Keratinocyte (primary cell): ENCODE data around the gene TRAPPC10.

ENCODE experiments used
- EZH2 ChIP-seq: IDR thresholded peaks from one replicate; pipeline ENCODE4 v1.6.1; 2012; ENCODE audit warnings: inconsistent platforms, mild to moderate bottlenecking, low read length, moderate library complexity
- TF ChIP-seq, protein P1 (sequence below), 3 experiments: IDR thresholded peaks in 1 of 3; conservative IDR thresholded peaks in 1 of 3; optimal IDR thresholded peaks in 1 of 3; 2 replicates in 2 of 3; 3 replicates in 1 of 3; pipeline versions ENCODE3 to v1.5.1; 2011; ENCODE audit warnings: low read length in 3 of 3, mild to moderate bottlenecking in 3 of 3, moderate library complexity in 2 of 3, control low read depth in 1 of 3, inconsistent platforms in 1 of 3; ENCODE audit not compliant: insufficient read depth in 2 of 3; ENCODE audit errors: extremely low read depth in 1 of 3

DNA sequence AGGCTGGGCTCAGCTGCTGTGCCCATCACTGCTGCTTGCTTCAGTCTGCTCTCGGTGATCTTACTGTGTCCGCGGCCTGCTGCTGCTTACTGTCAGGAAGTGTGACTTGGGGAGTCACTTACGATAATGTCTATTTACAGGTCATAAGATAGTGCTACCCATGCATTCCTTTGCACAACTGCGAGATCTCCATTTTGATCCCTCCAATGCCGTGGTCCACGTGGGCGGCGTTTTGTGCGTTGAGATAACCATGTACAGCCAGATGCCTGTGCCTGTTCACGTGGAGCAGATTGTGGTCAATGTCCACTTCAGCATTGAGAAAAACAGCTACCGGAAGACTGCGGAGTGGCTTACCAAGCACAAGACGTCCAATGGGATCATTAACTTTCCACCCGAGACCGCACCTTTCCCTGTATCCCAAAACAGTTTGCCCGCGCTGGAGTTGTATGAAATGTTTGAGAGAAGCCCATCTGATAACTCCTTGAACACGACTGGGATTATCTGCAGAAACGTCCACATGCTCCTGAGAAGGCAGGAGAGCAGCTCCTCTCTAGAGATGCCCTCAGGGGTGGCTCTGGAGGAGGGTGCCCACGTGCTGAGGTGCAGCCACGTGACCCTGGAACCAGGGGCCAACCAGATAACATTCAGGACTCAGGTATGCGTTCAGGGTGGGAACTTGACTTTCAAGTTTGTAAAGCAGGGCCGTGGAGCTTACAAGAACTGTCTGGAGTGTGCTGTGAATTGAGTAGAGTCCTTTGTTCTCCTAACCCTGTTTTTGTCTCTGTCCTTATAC is 70.7 kb downstream of the TRAPPC10 start:
- TF ChIP-seq, protein P1, sequence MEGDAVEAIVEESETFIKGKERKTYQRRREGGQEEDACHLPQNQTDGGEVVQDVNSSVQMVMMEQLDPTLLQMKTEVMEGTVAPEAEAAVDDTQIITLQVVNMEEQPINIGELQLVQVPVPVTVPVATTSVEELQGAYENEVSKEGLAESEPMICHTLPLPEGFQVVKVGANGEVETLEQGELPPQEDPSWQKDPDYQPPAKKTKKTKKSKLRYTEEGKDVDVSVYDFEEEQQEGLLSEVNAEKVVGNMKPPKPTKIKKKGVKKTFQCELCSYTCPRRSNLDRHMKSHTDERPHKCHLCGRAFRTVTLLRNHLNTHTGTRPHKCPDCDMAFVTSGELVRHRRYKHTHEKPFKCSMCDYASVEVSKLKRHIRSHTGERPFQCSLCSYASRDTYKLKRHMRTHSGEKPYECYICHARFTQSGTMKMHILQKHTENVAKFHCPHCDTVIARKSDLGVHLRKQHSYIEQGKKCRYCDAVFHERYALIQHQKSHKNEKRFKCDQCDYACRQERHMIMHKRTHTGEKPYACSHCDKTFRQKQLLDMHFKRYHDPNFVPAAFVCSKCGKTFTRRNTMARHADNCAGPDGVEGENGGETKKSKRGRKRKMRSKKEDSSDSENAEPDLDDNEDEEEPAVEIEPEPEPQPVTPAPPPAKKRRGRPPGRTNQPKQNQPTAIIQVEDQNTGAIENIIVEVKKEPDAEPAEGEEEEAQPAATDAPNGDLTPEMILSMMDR (optimal IDR thresholded peaks at IDR 0.05 in 1 of 3, IDR thresholded peaks at IDR 0.05 in 1 of 3, conservative IDR thresholded peaks at IDR 0.05 in 1 of 3; ENCODE audit: extremely low read depth in 1 of 3, insufficient read depth in 2 of 3, low read length in 3 of 3): no peak
- TF ChIP-seq EZH2: no peak
